BLaER1 (cell line): ENCODE data around the gene KHK.

ENCODE experiments used
- H3K27ac ChIP-seq: shearing (Covaris generic); formaldehyde crosslinking; 2 replicates; pipeline ENCODE4 v1.8.1; 2022
- H3K27me3 ChIP-seq: shearing (Covaris generic); formaldehyde crosslinking; 2 replicates; pipeline ENCODE4 v1.8.1; 2022
- H3K36me3 ChIP-seq: shearing (Covaris generic); formaldehyde crosslinking; 2 replicates; pipeline ENCODE4 v1.8.1; 2022
- H3K4me1 ChIP-seq: shearing (Covaris generic); formaldehyde crosslinking; 2 replicates; pipeline ENCODE4 v1.8.1; 2022
- H3K4me2 ChIP-seq: shearing (Covaris generic); formaldehyde crosslinking; 2 replicates; pipeline ENCODE4 v1.8.1; 2022
- H3K4me3 ChIP-seq: shearing (Covaris generic); formaldehyde crosslinking; 2 replicates; pipeline ENCODE4 v1.8.1; 2022
- H3K9ac ChIP-seq: shearing (Covaris generic); formaldehyde crosslinking; 2 replicates; pipeline ENCODE4 v1.8.1; 2022
- H3K9me3 ChIP-seq: shearing (Covaris generic); formaldehyde crosslinking; 2 replicates; pipeline ENCODE4 v1.8.1; 2022
- H4K20me1 ChIP-seq: shearing (Covaris generic); formaldehyde crosslinking; 2 replicates; pipeline ENCODE4 v1.8.1; 2022
- Cebpa-rat ChIP-seq: shearing (Covaris generic); IDR thresholded peaks from 2 replicates; pipeline ENCODE4 v1.8.1; 2022

The KHK gene

GRCh38 chr2:27133195-27133875, 46.8 kb downstream of the KHK start:
- H3K36me3 ChIP-seq = peaks cover 49% of the 10 kb centered on the region
- no peaks in the 10 kb centered on the region for H3K27me3 ChIP-seq
- TF ChIP-seq Cebpa-rat = no peak
- H3K27ac ChIP-seq = peak overlapping the region; percentile 89
- peaks cover 29% of the 10 kb centered on the region for H3K4me1 ChIP-seq
- peak overlapping the region; percentile 97 for H3K4me2 ChIP-seq
- H4K20me1 ChIP-seq = peaks cover 55% of the 10 kb centered on the region
- peak overlapping the region; percentile 98 for H3K4me3 ChIP-seq
- peak overlapping the region; percentile 95 for H3K9ac ChIP-seq
- H3K9me3 ChIP-seq = no peaks in the 10 kb centered on the region

GRCh38 chr2:27133905-27134780, 47.6 kb downstream of the KHK start, which contains the start of gene PREB:
Gene PREB, minus strand, starts transcription at chr2:27134636. Its CDS starts 215 bp downstream, at chr2:27134421.
- Histone ChIP-seq H3K4me2 (peak within 1 kb of the TSS; percentile 97), H3K36me3 (peaks cover 41% of the 10 kb centered on the region), H4K20me1 (peaks cover 50% of the 10 kb centered on the region), H3K4me3 (peak within 1 kb of the TSS; percentile 98), H3K9ac (peak within 1 kb of the TSS; percentile 95), H3K4me1 (peaks cover 29% of the 10 kb centered on the region), H3K27ac (peak within 1 kb of the TSS; percentile 89), H3K9me3 (no peaks in the 10 kb centered on the region), H3K27me3 (no peaks in the 10 kb centered on the region)
- no peak for TF ChIP-seq Cebpa-rat

- H3K36me3 ChIP-seq = peaks cover 33% of the 10 kb centered on the region
- H3K4me3 ChIP-seq = peak overlapping the region; percentile 98
- peak overlapping the region; percentile 73 for H3K4me2 ChIP-seq
- no peaks in the 10 kb centered on the region for H3K27me3 ChIP-seq
- H3K9ac ChIP-seq = no peak overlapping the region
- no peak for TF ChIP-seq Cebpa-rat
- peaks cover 29% of the 10 kb centered on the region for H3K4me1 ChIP-seq
- H3K27ac ChIP-seq = peak overlapping the region; percentile 61; the same call in 1 of the 2 replicates
- no peaks in the 10 kb centered on the region for H3K9me3 ChIP-seq
- peaks cover 43% of the 10 kb centered on the region for H4K20me1 ChIP-seq
These were observed 48.4 kb downstream of the KHK start for GRCh38 chr2:27134781-27135477.

GRCh38 chr2:27135478-27135955, 48.9 kb downstream of the KHK start:
- peaks cover 37% of the 10 kb centered on the region for H4K20me1 ChIP-seq
- no peaks in the 10 kb centered on the region for H3K27me3 ChIP-seq
- no peak overlapping the region for H3K9ac ChIP-seq
- H3K4me2 ChIP-seq = peak overlapping the region; percentile 73
- H3K9me3 ChIP-seq = no peaks in the 10 kb centered on the region
- TF ChIP-seq Cebpa-rat = no peak
- H3K4me1 ChIP-seq = peaks cover 29% of the 10 kb centered on the region
- H3K36me3 ChIP-seq = peaks cover 27% of the 10 kb centered on the region
- H3K27ac ChIP-seq = peak overlapping the region; percentile 61
- no peak overlapping the region for H3K4me3 ChIP-seq

- no peak for TF ChIP-seq Cebpa-rat
- Histone ChIP-seq H3K27ac (no peak overlapping the region), H4K20me1 (peaks cover 24% of the 10 kb centered on the region), H3K9me3 (no peaks in the 10 kb centered on the region), H3K36me3 (peaks cover 15% of the 10 kb centered on the region), H3K4me1 (peaks cover 29% of the 10 kb centered on the region), H3K27me3 (no peaks in the 10 kb centered on the region), H3K4me3 (no peak overlapping the region), H3K4me2 (no peak overlapping the region), H3K9ac (no peak overlapping the region)
These were observed 50.2 kb downstream of the KHK start for GRCh38 chr2:27136751-27137150.

- Histone ChIP-seq H3K9ac (no peak overlapping the region), H4K20me1 (peaks cover 18% of the 10 kb centered on the region), H3K36me3 (peaks cover 8% of the 10 kb centered on the region), H3K4me3 (no peak overlapping the region), H3K4me2 (no peak overlapping the region), H3K9me3 (no peaks in the 10 kb centered on the region), H3K27ac (no peak overlapping the region), H3K4me1 (peaks cover 29% of the 10 kb centered on the region), H3K27me3 (no peaks in the 10 kb centered on the region)
- TF ChIP-seq Cebpa-rat = no peak
These were observed 50.9 kb downstream of the KHK start for GRCh38 chr2:27137322-27137935.

- Histone ChIP-seq H3K4me2 (no peak overlapping the region), H3K27ac (no peak overlapping the region), H3K9me3 (no peaks in the 10 kb centered on the region), H3K36me3 (peaks cover 1% of the 10 kb centered on the region; the same call in 1 of the 2 replicates), H3K4me1 (peaks cover 23% of the 10 kb centered on the region), H3K9ac (no peak overlapping the region), H4K20me1 (peaks cover 11% of the 10 kb centered on the region), H3K27me3 (no peaks in the 10 kb centered on the region), H3K4me3 (no peak overlapping the region)
- TF ChIP-seq Cebpa-rat = no peak
These were observed 51.5 kb downstream of the KHK start for GRCh38 chr2:27138111-27138510.

GRCh38 chr2:27139310-27139709, 52.7 kb downstream of the KHK start, which contains the start of gene PRR30:
Gene PRR30, minus strand, starts transcription at chr2:27139410. Its CDS starts 1,081 bp downstream, at chr2:27138329.
- no peak within 1 kb of the TSS for H3K27ac ChIP-seq
- no peaks in the 10 kb centered on the region for H4K20me1 ChIP-seq
- H3K27me3 ChIP-seq = no peaks in the 10 kb centered on the region
- H3K4me1 ChIP-seq = peaks cover 16% of the 10 kb centered on the region
- no peaks in the 10 kb centered on the region for H3K9me3 ChIP-seq
- no peak for TF ChIP-seq Cebpa-rat
- no peak within 1 kb of the TSS for H3K4me2 ChIP-seq
- H3K4me3 ChIP-seq = no peak within 1 kb of the TSS
- no peaks in the 10 kb centered on the region for H3K36me3 ChIP-seq
- no peak within 1 kb of the TSS for H3K9ac ChIP-seq

- no peaks in the 10 kb centered on the region for H3K27me3 ChIP-seq
- H3K4me2 ChIP-seq = no peak overlapping the region
- no peak for TF ChIP-seq Cebpa-rat
- H3K4me3 ChIP-seq = no peak overlapping the region
- H3K36me3 ChIP-seq = no peaks in the 10 kb centered on the region
- no peak overlapping the region for H3K9ac ChIP-seq
- H3K9me3 ChIP-seq = no peaks in the 10 kb centered on the region
- no peaks in the 10 kb centered on the region for H4K20me1 ChIP-seq
- H3K27ac ChIP-seq = no peak overlapping the region
- H3K4me1 ChIP-seq = peaks cover 14% of the 10 kb centered on the region
These were observed 56.7 kb downstream of the KHK start for GRCh38 chr2:27143285-27143684.
